HCT116 (cell line): ENCODE measurements around the gene SLC25A33. TPM values are rescaled to one million over a fixed set of nuclear protein-coding genes. Genes with fewer than 3 reads are reported as not detected.

ENCODE experiments used
- ATAC-seq: fragments of 200-7000 bp; cut with Tn5 transposase; 2 replicates; pipeline ENCODE4 v1.9.1; 2020; ENCODE audit warnings: mild to moderate bottlenecking, moderate library complexity
- BruUV-seq: library from RNA; stranded (reverse); fragments of 400-500 nt; replicated peaks from 2 replicates; lab custom pipeline; 2021; lab: Mats Ljungman, UMichigan
- CTCF ChIA-PET: fragments of 300-600 bp; sonication (Branson Sonifier 250); formaldehyde crosslinking; loops from one replicate; lab custom pipeline; 2021; ENCODE audit warnings: antibody characterized with exemption; lab: Charles Lee
- POLR2A ChIA-PET: fragments of 300-600, 350-600 bp; sonication (Branson Sonifier 250); formaldehyde crosslinking; loops from one replicate; lab custom pipeline; 2021; ENCODE audit warnings: antibody characterized with exemption; lab: Charles Lee
- RAD21 ChIA-PET, 2 experiments: fragments of 300-600 bp; sonication (Branson Sonifier 250); formaldehyde crosslinking; loops; one replicate each; lab custom pipeline; 2023; ENCODE audit warnings: low total read pairs in 2 of 2; ENCODE audit not compliant: uncharacterized antibody in 2 of 2, unreplicated experiment in 2 of 2, low non-redundant PET in 1 of 2; lab: Charles Lee
- DNase-seq: peaks from one replicate; pipeline ENCODE4 v3.0.0-alpha.2; 2010; ENCODE audit warnings: low read depth, low spot score
- H2AFZ ChIP-seq: fragments of 200-600 bp; shearing (Covaris generic), sonication (generic); 2 replicates; pipeline ENCODE4 v1.6.1; 2017; ENCODE audit warnings: low read depth, mixed run types, mixed read lengths, antibody characterized with exemption, low read length; ENCODE audit not compliant: poor library complexity, severe bottlenecking
- H3K27ac ChIP-seq: 2 replicates; pipeline ENCODE4 v1.5.1; 2012; ENCODE audit warnings: low read depth, low read length
- H3K27me3 ChIP-seq: fragments of 200-600 bp; sonication (generic); 2 replicates; pipeline ENCODE4 v1.6.1; 2016; ENCODE audit warnings: mixed run types, low read length, mixed read lengths; ENCODE audit not compliant: insufficient read depth
- H3K36me3 ChIP-seq, 2 experiments: fragments of 200-500 bp in 1 of 2; fragments of 200-600 bp in 1 of 2; sonication (Bioruptor generic) in 1 of 2; sonication (generic) in 1 of 2; 2 replicates each; pipeline versions ENCODE4 v1.5.1 to v1.6.1; 2014 to 2016; ENCODE audit warnings: low read length in 2 of 2, inconsistent platforms in 1 of 2, mixed read lengths in 1 of 2, mixed run types in 1 of 2; ENCODE audit not compliant: insufficient read depth in 2 of 2, control insufficient read depth in 1 of 2
- H3K4me1 ChIP-seq, 2 experiments: fragments of 200-600 bp in 1 of 2; sonication (generic) in 1 of 2; 2 replicates each; pipeline versions ENCODE4 v1.5.1 to v1.6.1; 2012 to 2017; ENCODE audit warnings: low read length in 2 of 2, inconsistent platforms in 1 of 2, mild to moderate bottlenecking in 1 of 2, mixed read lengths in 1 of 2, mixed run types in 1 of 2, moderate library complexity in 1 of 2; ENCODE audit not compliant: insufficient read depth in 2 of 2, control insufficient read depth in 1 of 2
- H3K4me2 ChIP-seq: fragments of 200-600 bp; sonication (generic); 2 replicates; pipeline ENCODE4 v1.6.1; 2017; ENCODE audit warnings: mixed run types, low read length, mixed read lengths
- H3K4me3 ChIP-seq, 2 experiments: fragments of 200-600 bp in 1 of 2; sonication (generic) in 1 of 2; replicated peaks in 1 of 2; 2 replicates each; pipeline ENCODE4 v1.5.1; 2011 to 2016; ENCODE audit warnings: low read length in 2 of 2, control low read depth in 1 of 2, low read depth in 1 of 2, mild to moderate bottlenecking in 1 of 2, mixed read lengths in 1 of 2, mixed run types in 1 of 2
- H3K79me2 ChIP-seq: fragments of 200-600 bp; sonication (generic); 2 replicates; pipeline ENCODE4 v1.6.1; 2017; ENCODE audit warnings: mild to moderate bottlenecking, mixed run types, low read length, moderate library complexity, mixed read lengths; ENCODE audit not compliant: insufficient read depth
- H3K9ac ChIP-seq: fragments of 200-600 bp; sonication (generic); 2 replicates; pipeline ENCODE4 v1.6.1; 2016; ENCODE audit warnings: low read length, mixed read lengths
- H3K9me2 ChIP-seq: fragments of 200-600 bp; sonication (generic), shearing (Covaris generic); 2 replicates; pipeline ENCODE4 v1.6.1; 2017; ENCODE audit warnings: mixed run types, mild to moderate bottlenecking, moderate library complexity; ENCODE audit not compliant: insufficient read depth
- H3K9me3 ChIP-seq, 2 experiments: fragments of 200-500 bp in 1 of 2; fragments of 200-600 bp in 1 of 2; sonication (Bioruptor generic) in 1 of 2; sonication (generic) in 1 of 2; 2 replicates each; pipeline ENCODE4 v1.6.1; 2014 to 2017; ENCODE audit warnings: low read length in 2 of 2, mixed read lengths in 2 of 2, inconsistent platforms in 1 of 2, low read depth in 1 of 2, mild to moderate bottlenecking in 1 of 2, mixed run types in 1 of 2, moderate library complexity in 1 of 2; ENCODE audit not compliant: control insufficient read depth in 1 of 2, insufficient read depth in 1 of 2
- H4K20me1 ChIP-seq: fragments of 200-600 bp; sonication (generic), shearing (Covaris generic); 2 replicates; pipeline ENCODE4 v1.6.1; 2017; ENCODE audit warnings: mixed run types, mild to moderate bottlenecking, moderate library complexity; ENCODE audit not compliant: insufficient read depth
- CEBPB ChIP-seq: IDR thresholded peaks from 2 replicates; pipeline ENCODE4 v1.6.1; 2012; ENCODE audit warnings: low read depth
- EGR1 ChIP-seq: IDR thresholded peaks from 2 replicates; pipeline ENCODE4 v1.6.1; 2012; ENCODE audit warnings: low read depth
- ELF1 ChIP-seq: IDR thresholded peaks from 2 replicates; pipeline ENCODE4 v1.6.1; 2012; ENCODE audit warnings: low read depth, borderline replicate concordance
- EZH2 ChIP-seq: fragments of 200-600 bp; sonication (generic); IDR thresholded peaks from 2 replicates; pipeline ENCODE4 v1.6.1; 2017; ENCODE audit warnings: antibody characterized with exemption, mixed run types
- EZH2phosphoT487 ChIP-seq: fragments of 200-600 bp; IDR thresholded peaks from 2 replicates; pipeline ENCODE4 v1.6.1; 2018; ENCODE audit warnings: antibody characterized with exemption, borderline replicate concordance
- FOSL1 ChIP-seq: IDR thresholded peaks from 2 replicates; pipeline ENCODE4 v1.6.1; 2012; ENCODE audit warnings: low read depth
- POLR2A ChIP-seq: IDR thresholded peaks from 2 replicates; pipeline ENCODE4 v1.7.0; 2011; ENCODE audit warnings: borderline replicate concordance; ENCODE audit not compliant: insufficient read depth, insufficient read length; ENCODE audit errors: extremely low read depth
- POLR2AphosphoS5 ChIP-seq: IDR thresholded peaks from 2 replicates; pipeline ENCODE4 v1.6.1; 2011; ENCODE audit warnings: mild to moderate bottlenecking, low read depth, low read length, moderate library complexity
- SIN3A ChIP-seq: IDR thresholded peaks from 2 replicates; pipeline ENCODE4 v1.6.1; 2012; ENCODE audit warnings: low read depth
- SP1 ChIP-seq: IDR thresholded peaks from 2 replicates; pipeline ENCODE4 v1.6.1; 2012; ENCODE audit warnings: low read depth
- SRF ChIP-seq: IDR thresholded peaks from 2 replicates; pipeline ENCODE4 v1.6.1; 2012; ENCODE audit warnings: low read depth
- TCF7L2 ChIP-seq: IDR thresholded peaks from 2 replicates; pipeline ENCODE4 v1.7.0; 2011; ENCODE audit warnings: borderline replicate concordance, inconsistent platforms; ENCODE audit not compliant: insufficient read depth, insufficient read length; ENCODE audit errors: extremely low read depth
- YY1 ChIP-seq: IDR thresholded peaks from 2 replicates; pipeline ENCODE4 v1.6.1; 2011; ENCODE audit warnings: low read length, low read depth, moderate library complexity, mild to moderate bottlenecking; ENCODE audit not compliant: insufficient replicate concordance; ENCODE audit errors: extremely low read depth
- ZFX ChIP-seq: fragments of 450-650 bp; IDR thresholded peaks from 2 replicates; pipeline ENCODE4 v1.6.1; 2017
- ZNF274 ChIP-seq: fragments of 200-500 bp; sonication (Bioruptor generic); IDR thresholded peaks from 2 replicates; pipeline ENCODE4 v1.6.1; 2014; ENCODE audit warnings: mild to moderate bottlenecking, low read depth, low read length, inconsistent platforms
- intact Hi-C: fragments of 100-400 bp; cut with micrococcal nuclease; formaldehyde crosslinking; loops from 2 replicates; pipeline ENCODE4 v1.10.0; 2022
- total RNA-seq: library from RNA; stranded (reverse); gene quantifications from one replicate; pipeline ENCODE4 v1.2.1, GENCODE V29; 2021; ENCODE audit not compliant: unreplicated experiment
- TF ChIP-seq, protein P1 (sequence below): IDR thresholded peaks from 2 replicates; pipeline ENCODE4 v1.6.1; 2012; ENCODE audit warnings: low read depth
- TF ChIP-seq, protein P2 (sequence below), 3 experiments: fragments of 200-600 bp in 1 of 3; sonication (generic) in 1 of 3; IDR thresholded peaks in 2 of 3; conservative IDR thresholded peaks in 1 of 3; 2 replicates each; pipeline ENCODE4 v1.5.1; 2012 to 2017; ENCODE audit warnings: low read depth in 2 of 3, low read length in 2 of 3, antibody characterized with exemption in 1 of 3, borderline replicate concordance in 1 of 3, control low read depth in 1 of 3, mild to moderate bottlenecking in 1 of 3, mixed read lengths in 1 of 3, mixed run types in 1 of 3, moderate library complexity in 1 of 3; ENCODE audit not compliant: insufficient read depth in 1 of 3
- TF ChIP-seq, protein P3 (sequence below): IDR thresholded peaks from 2 replicates; pipeline ENCODE4 v1.6.1; 2012
- TF ChIP-seq, protein P4 (sequence below): IDR thresholded peaks from 2 replicates; pipeline ENCODE4 v1.6.1; 2011; ENCODE audit warnings: mild to moderate bottlenecking, low read length, moderate library complexity; ENCODE audit not compliant: insufficient replicate concordance; ENCODE audit errors: extremely low read depth
- TF ChIP-seq, protein P5 (sequence below): IDR thresholded peaks from 2 replicates; pipeline ENCODE4 v1.6.1; 2012

The SLC25A33 gene
- total RNA-seq, 1 experiment from 2014 or later: 9.8 TPM

DNA sequence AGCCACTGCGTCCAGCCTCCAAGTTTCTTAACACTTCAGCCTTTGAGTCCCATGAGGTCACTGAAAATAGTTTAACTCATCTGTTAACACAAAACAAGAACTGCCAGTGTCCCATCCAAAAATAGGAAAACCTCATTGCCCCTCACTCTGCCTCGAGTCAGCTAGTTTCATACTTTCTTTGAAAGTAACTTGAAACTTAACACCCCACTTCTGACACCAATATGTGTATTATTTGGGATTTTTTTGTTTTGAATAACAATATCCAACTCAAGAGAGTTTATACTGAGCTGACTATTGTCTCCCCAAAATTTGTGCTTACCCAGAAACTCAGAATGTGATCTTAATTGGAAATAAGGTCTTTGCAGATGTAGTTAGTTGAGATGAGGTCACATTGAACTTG, 95.3 kb downstream of the SLC25A33 start:
- ChIA-PET POLR2A (no interaction called here), CTCF (no interaction called here)
- no peak for DNase-seq
- intact Hi-C loops: no loop called here
- H3K4me3 ChIP-seq: no peak overlapping the region
- H3K9me2 ChIP-seq: no peaks in the 10 kb centered on the region
- no peaks in the 10 kb centered on the region for H3K9me3 ChIP-seq
- no peak overlapping the region for H3K9ac ChIP-seq
- no peaks in the 10 kb centered on the region for H3K79me2 ChIP-seq
- TF ChIP-seq, protein P1, sequence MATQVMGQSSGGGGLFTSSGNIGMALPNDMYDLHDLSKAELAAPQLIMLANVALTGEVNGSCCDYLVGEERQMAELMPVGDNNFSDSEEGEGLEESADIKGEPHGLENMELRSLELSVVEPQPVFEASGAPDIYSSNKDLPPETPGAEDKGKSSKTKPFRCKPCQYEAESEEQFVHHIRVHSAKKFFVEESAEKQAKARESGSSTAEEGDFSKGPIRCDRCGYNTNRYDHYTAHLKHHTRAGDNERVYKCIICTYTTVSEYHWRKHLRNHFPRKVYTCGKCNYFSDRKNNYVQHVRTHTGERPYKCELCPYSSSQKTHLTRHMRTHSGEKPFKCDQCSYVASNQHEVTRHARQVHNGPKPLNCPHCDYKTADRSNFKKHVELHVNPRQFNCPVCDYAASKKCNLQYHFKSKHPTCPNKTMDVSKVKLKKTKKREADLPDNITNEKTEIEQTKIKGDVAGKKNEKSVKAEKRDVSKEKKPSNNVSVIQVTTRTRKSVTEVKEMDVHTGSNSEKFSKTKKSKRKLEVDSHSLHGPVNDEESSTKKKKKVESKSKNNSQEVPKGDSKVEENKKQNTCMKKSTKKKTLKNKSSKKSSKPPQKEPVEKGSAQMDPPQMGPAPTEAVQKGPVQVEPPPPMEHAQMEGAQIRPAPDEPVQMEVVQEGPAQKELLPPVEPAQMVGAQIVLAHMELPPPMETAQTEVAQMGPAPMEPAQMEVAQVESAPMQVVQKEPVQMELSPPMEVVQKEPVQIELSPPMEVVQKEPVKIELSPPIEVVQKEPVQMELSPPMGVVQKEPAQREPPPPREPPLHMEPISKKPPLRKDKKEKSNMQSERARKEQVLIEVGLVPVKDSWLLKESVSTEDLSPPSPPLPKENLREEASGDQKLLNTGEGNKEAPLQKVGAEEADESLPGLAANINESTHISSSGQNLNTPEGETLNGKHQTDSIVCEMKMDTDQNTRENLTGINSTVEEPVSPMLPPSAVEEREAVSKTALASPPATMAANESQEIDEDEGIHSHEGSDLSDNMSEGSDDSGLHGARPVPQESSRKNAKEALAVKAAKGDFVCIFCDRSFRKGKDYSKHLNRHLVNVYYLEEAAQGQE: no peak
- no peak for TF ChIP-seq TCF7L2
- TF ChIP-seq SRF: no peak
- TF ChIP-seq, protein P2, sequence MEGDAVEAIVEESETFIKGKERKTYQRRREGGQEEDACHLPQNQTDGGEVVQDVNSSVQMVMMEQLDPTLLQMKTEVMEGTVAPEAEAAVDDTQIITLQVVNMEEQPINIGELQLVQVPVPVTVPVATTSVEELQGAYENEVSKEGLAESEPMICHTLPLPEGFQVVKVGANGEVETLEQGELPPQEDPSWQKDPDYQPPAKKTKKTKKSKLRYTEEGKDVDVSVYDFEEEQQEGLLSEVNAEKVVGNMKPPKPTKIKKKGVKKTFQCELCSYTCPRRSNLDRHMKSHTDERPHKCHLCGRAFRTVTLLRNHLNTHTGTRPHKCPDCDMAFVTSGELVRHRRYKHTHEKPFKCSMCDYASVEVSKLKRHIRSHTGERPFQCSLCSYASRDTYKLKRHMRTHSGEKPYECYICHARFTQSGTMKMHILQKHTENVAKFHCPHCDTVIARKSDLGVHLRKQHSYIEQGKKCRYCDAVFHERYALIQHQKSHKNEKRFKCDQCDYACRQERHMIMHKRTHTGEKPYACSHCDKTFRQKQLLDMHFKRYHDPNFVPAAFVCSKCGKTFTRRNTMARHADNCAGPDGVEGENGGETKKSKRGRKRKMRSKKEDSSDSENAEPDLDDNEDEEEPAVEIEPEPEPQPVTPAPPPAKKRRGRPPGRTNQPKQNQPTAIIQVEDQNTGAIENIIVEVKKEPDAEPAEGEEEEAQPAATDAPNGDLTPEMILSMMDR (IDR thresholded peaks at IDR 0.05 in 2 of 3, conservative IDR thresholded peaks at IDR 0.05 in 1 of 3; ENCODE audit: borderline replicate concordance in 1 of 3, insufficient read depth in 1 of 3, low read depth in 2 of 3, low read length in 2 of 3): no peak
- TF ChIP-seq, protein P3, sequence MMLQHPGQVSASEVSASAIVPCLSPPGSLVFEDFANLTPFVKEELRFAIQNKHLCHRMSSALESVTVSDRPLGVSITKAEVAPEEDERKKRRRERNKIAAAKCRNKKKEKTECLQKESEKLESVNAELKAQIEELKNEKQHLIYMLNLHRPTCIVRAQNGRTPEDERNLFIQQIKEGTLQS: no peak
- TF ChIP-seq EZH2phosphoT487: no peak
- no peak for TF ChIP-seq ZFX
- TF ChIP-seq, protein P4, sequence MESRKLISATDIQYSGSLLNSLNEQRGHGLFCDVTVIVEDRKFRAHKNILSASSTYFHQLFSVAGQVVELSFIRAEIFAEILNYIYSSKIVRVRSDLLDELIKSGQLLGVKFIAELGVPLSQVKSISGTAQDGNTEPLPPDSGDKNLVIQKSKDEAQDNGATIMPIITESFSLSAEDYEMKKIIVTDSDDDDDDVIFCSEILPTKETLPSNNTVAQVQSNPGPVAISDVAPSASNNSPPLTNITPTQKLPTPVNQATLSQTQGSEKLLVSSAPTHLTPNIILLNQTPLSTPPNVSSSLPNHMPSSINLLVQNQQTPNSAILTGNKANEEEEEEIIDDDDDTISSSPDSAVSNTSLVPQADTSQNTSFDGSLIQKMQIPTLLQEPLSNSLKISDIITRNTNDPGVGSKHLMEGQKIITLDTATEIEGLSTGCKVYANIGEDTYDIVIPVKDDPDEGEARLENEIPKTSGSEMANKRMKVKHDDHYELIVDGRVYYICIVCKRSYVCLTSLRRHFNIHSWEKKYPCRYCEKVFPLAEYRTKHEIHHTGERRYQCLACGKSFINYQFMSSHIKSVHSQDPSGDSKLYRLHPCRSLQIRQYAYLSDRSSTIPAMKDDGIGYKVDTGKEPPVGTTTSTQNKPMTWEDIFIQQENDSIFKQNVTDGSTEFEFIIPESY: no peak
- no peak for TF ChIP-seq POLR2AphosphoS5
- TF ChIP-seq EZH2: no peak
- TF ChIP-seq, protein P5, sequence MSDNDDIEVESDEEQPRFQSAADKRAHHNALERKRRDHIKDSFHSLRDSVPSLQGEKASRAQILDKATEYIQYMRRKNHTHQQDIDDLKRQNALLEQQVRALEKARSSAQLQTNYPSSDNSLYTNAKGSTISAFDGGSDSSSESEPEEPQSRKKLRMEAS: no peak
- no peak for TF ChIP-seq FOSL1
- TF ChIP-seq YY1: no peak
- TF ChIP-seq EGR1: no peak
- TF ChIP-seq POLR2A: no peak
- TF ChIP-seq ELF1: no peak
- no peak for TF ChIP-seq SIN3A
- no peak for TF ChIP-seq CEBPB
- TF ChIP-seq SP1: no peak
- no peak for TF ChIP-seq ZNF274
- TF ChIP-seq, all 23 proteins: peak for 0
- Histone ChIP-seq H3K27me3 (no peaks in the 10 kb centered on the region), H2AFZ (no peak overlapping the region), H3K27ac (no peak overlapping the region), H3K4me1 (no peaks in the 10 kb centered on the region), H3K36me3 (no peaks in the 10 kb centered on the region), H4K20me1 (no peaks in the 10 kb centered on the region), H3K4me2 (no peak overlapping the region)
- RAD21 ChIA-PET: no interaction called here
- BruUV-seq: no TSS peak
- ATAC-seq: no peak
